Mesenchymal stem cell (in vitro differentiated cells and primary cell): ENCODE measurements around the gene NRDE2.
"Not testable (repeated sequence)": the region's sequence is repeated elsewhere in the genome, so short reads cannot be mapped to it uniquely, and the experiment has no call there.

Experiments used
- DNase-seq: peaks from one replicate; pipeline ENCODE4 v3.0.0-alpha.2; 2013
- H2AFZ ChIP-seq: one replicate; pipeline ENCODE4 v1.6.1; 2013; ENCODE audit warnings: low read depth, mild to moderate bottlenecking, control low read depth, inconsistent platforms, low read length, moderate library complexity
- H2AK5ac ChIP-seq: 2 replicates; pipeline ENCODE4 v1.6.1; 2013; ENCODE audit warnings: low read length, moderate library complexity, mild to moderate bottlenecking, inconsistent platforms; ENCODE audit not compliant: severe bottlenecking
- H2BK120ac ChIP-seq: one replicate; pipeline ENCODE4 v1.6.1; 2013; ENCODE audit warnings: low read depth, mild to moderate bottlenecking, inconsistent platforms, low read length, moderate library complexity
- H2BK12ac ChIP-seq, 2 experiments: one replicate each; pipeline ENCODE4 v1.6.1; 2013; ENCODE audit warnings: inconsistent platforms in 2 of 2, low read length in 2 of 2, mild to moderate bottlenecking in 2 of 2, moderate library complexity in 2 of 2, control low read depth in 1 of 2
- H2BK15ac ChIP-seq: one replicate; pipeline ENCODE4 v1.6.1; 2013; ENCODE audit warnings: mild to moderate bottlenecking, low read depth, inconsistent platforms; ENCODE audit not compliant: poor library complexity, severe bottlenecking
- H2BK5ac ChIP-seq: 2 replicates; pipeline ENCODE4 v1.6.1; 2013; ENCODE audit warnings: low read depth, mild to moderate bottlenecking, low read length, control low read depth, inconsistent platforms; ENCODE audit not compliant: poor library complexity, severe bottlenecking
- H3K14ac ChIP-seq, 2 experiments: one replicate each; pipeline ENCODE4 v1.6.1; 2013; ENCODE audit warnings: inconsistent platforms in 2 of 2, low read length in 2 of 2, control low read depth in 1 of 2, mild to moderate bottlenecking in 1 of 2, moderate library complexity in 1 of 2
- H3K18ac ChIP-seq, 2 experiments: one replicate each; pipeline ENCODE4 v1.6.1; 2013; ENCODE audit warnings: inconsistent platforms in 2 of 2, low read length in 2 of 2, control low read depth in 1 of 2, low read depth in 1 of 2, mild to moderate bottlenecking in 1 of 2
- H3K23ac ChIP-seq, 2 experiments: one replicate each; pipeline ENCODE4 v1.6.1; 2013; ENCODE audit warnings: inconsistent platforms in 2 of 2, low read length in 2 of 2, mild to moderate bottlenecking in 2 of 2, moderate library complexity in 2 of 2, control low read depth in 1 of 2
- H3K27ac ChIP-seq: 2 replicates; pipeline ENCODE4 v1.5.1; 2013; ENCODE audit warnings: mild to moderate bottlenecking, moderate library complexity, low read length, control low read depth, inconsistent platforms; ENCODE audit not compliant: poor library complexity, severe bottlenecking
- H3K27me3 ChIP-seq, 2 experiments: 2 replicates each; pipeline versions ENCODE4 v1.6.1 to v1.7.0; 2013; ENCODE audit warnings: low read length in 2 of 2, mild to moderate bottlenecking in 2 of 2, moderate library complexity in 2 of 2, control low read depth in 1 of 2, inconsistent platforms in 1 of 2; ENCODE audit not compliant: control insufficient read depth in 1 of 2, insufficient read depth in 1 of 2
- H3K36me3 ChIP-seq, 2 experiments: 2 replicates each; pipeline versions ENCODE4 v1.6.1 to v1.7.0; 2013; ENCODE audit warnings: low read length in 2 of 2, control low read depth in 1 of 2, inconsistent platforms in 1 of 2, low read depth in 1 of 2, mild to moderate bottlenecking in 1 of 2; ENCODE audit not compliant: insufficient read depth in 2 of 2, control insufficient read depth in 1 of 2
- H3K4ac ChIP-seq, 2 experiments: one replicate each; pipeline ENCODE4 v1.6.1; 2013; ENCODE audit warnings: inconsistent platforms in 2 of 2, low read length in 2 of 2, mild to moderate bottlenecking in 2 of 2, moderate library complexity in 2 of 2, control low read depth in 1 of 2, low read depth in 1 of 2
- H3K4me1 ChIP-seq: 2 replicates; pipeline ENCODE4 v1.6.1; 2013; ENCODE audit warnings: low read depth, low read length, control low read depth; ENCODE audit not compliant: control insufficient read depth, insufficient read depth
- H3K4me2 ChIP-seq: 2 replicates; pipeline ENCODE4 v1.6.1; 2013; ENCODE audit warnings: low read length, mild to moderate bottlenecking, inconsistent platforms; ENCODE audit not compliant: poor library complexity, severe bottlenecking
- H3K4me3 ChIP-seq, 2 experiments: 2 replicates each; pipeline versions ENCODE4 v1.5.1 to v1.7.0; 2013; ENCODE audit warnings: low read length in 2 of 2, mild to moderate bottlenecking in 2 of 2, control low read depth in 1 of 2, low read depth in 1 of 2; ENCODE audit not compliant: insufficient read depth in 1 of 2
- H3K79me1 ChIP-seq: replicated peaks from 2 replicates; pipeline ENCODE4 v1.6.1; 2013; ENCODE audit warnings: mild to moderate bottlenecking, control low read depth, low read length, inconsistent platforms; ENCODE audit not compliant: poor library complexity, severe bottlenecking
- H3K9ac ChIP-seq: 2 replicates; pipeline ENCODE4 v1.7.0; 2013; ENCODE audit warnings: mild to moderate bottlenecking, low read length, moderate library complexity
- H3K9me3 ChIP-seq: 2 replicates; pipeline ENCODE4 v1.7.0; 2013; ENCODE audit warnings: mild to moderate bottlenecking, low read length; ENCODE audit not compliant: control insufficient read depth
- H4K8ac ChIP-seq: one replicate; pipeline ENCODE4 v1.6.1; 2013; ENCODE audit warnings: inconsistent platforms, mild to moderate bottlenecking, low read length, moderate library complexity
- H4K91ac ChIP-seq: one replicate; pipeline ENCODE4 v1.6.1; 2013; ENCODE audit warnings: mild to moderate bottlenecking, low read length, inconsistent platforms
- WGBS: methylation state at CpG from one replicate; pipeline ENCODE4 v1.1.7; 2013; ENCODE audit warnings: mixed read lengths; 5-methylcytosine and 5-hydroxymethylcytosine counted together

NRDE2 gene

DNA sequence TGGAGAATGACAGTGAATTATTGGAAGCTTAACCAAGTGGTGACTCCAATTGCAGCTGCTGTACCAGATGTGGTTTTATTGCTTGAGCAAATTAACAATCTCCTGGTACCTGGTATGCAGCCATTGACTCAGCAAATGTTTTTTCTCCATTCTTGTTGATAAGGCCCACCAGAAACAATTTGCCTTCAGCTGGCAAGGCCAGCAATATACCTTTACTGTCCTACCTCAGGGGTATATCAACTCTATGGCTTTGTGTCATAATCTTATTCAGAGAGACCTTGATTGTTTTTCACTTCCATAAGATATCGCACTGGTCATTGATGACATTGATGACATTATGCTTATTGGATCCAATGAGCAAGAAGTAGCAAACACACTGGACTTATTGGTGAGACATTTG lies 101.8 kb downstream of the NRDE2 start:
- not testable (repeated sequence) for H3K18ac ChIP-seq, H3K27ac ChIP-seq, H3K36me3 ChIP-seq, H2BK12ac ChIP-seq, H3K9me3 ChIP-seq, H3K14ac ChIP-seq, H3K4me3 ChIP-seq, H3K4ac ChIP-seq, H3K79me1 ChIP-seq, H2BK120ac ChIP-seq, H3K23ac ChIP-seq, H2AFZ ChIP-seq, DNase-seq, H4K8ac ChIP-seq, H3K4me1 ChIP-seq, H3K9ac ChIP-seq, H4K91ac ChIP-seq, H2BK15ac ChIP-seq, H3K4me2 ChIP-seq, H2AK5ac ChIP-seq, H2BK5ac ChIP-seq
- 100% methylated on average over 1 of the region's 1 CpG for WGBS
- H3K27me3 ChIP-seq, result peaks cover 9 to 16% of the 10 kb centered on the region in 2 experiments

- no peak overlapping the region for H3K27ac ChIP-seq
- H3K9me3 ChIP-seq, result peaks cover 6% of the 10 kb centered on the region
- no peaks in the 10 kb centered on the region for H3K4me1 ChIP-seq
- no peak overlapping the region for H3K4me2 ChIP-seq
- no peak overlapping the region for H2BK5ac ChIP-seq
- H3K27me3 ChIP-seq, result peaks cover 5% of the 10 kb centered on the region in 2 experiments
- H2AK5ac ChIP-seq, result no peak overlapping the region
- no peak overlapping the region for H2BK12ac ChIP-seq
- H4K91ac ChIP-seq, result no peak overlapping the region
- WGBS, result 78% methylated on average over 4 of the region's 4 CpGs
- H2BK15ac ChIP-seq, result no peak overlapping the region
- H3K4ac ChIP-seq, result no peak overlapping the region
- H3K14ac ChIP-seq, result no peak overlapping the region
- no peak for DNase-seq
- H3K23ac ChIP-seq, result no peak overlapping the region
- no peak overlapping the region for H3K18ac ChIP-seq
- H3K79me1 ChIP-seq, result no peaks in the 10 kb centered on the region
- H3K36me3 ChIP-seq, result no peaks in the 10 kb centered on the region
- H2AFZ ChIP-seq, result no peak overlapping the region
- H3K4me3 ChIP-seq, result no peak overlapping the region
- H4K8ac ChIP-seq, result no peak overlapping the region
- no peak overlapping the region for H2BK120ac ChIP-seq
- no peak overlapping the region for H3K9ac ChIP-seq
These were observed 103.3 kb downstream of the NRDE2 start for GRCh38 chr14:90228478-90228877.
